Loucy (cell line): ENCODE results near the gene UAP1L1.

Experiments
- H2AFZ ChIP-seq: fragments of 200-600 bp; sonication (generic); 2 replicates; pipeline ENCODE4 v1.6.0; 2016; ENCODE audit warnings: antibody characterized with exemption, mild to moderate bottlenecking, low read length, moderate library complexity
- H3F3A ChIP-seq: fragments of 200-600 bp; 2 replicates; pipeline ENCODE4 v1.6.0; 2016; ENCODE audit warnings: antibody characterized with exemption, low read depth, mild to moderate bottlenecking
- H3K27me3 ChIP-seq: fragments of 200-600 bp; sonication (generic); 2 replicates; pipeline ENCODE4 v1.6.1; 2014; ENCODE audit warnings: low read length, mild to moderate bottlenecking; ENCODE audit not compliant: insufficient read depth, poor library complexity, severe bottlenecking
- H3K36me3 ChIP-seq: fragments of 200-600 bp; sonication (generic); 2 replicates; pipeline ENCODE4 v1.6.1; 2016; ENCODE audit warnings: low read length; ENCODE audit not compliant: insufficient read depth
- H3K4me1 ChIP-seq: fragments of 200-600 bp; sonication (generic); 2 replicates; pipeline ENCODE4 v1.5.1; 2014; ENCODE audit warnings: low read length, mild to moderate bottlenecking; ENCODE audit not compliant: insufficient read depth, poor library complexity, severe bottlenecking
- H3K4me2 ChIP-seq: fragments of 200-600 bp; sonication (generic); 2 replicates; pipeline ENCODE4 v1.6.0; 2014; ENCODE audit warnings: antibody characterized with exemption, low read length, low read depth, mild to moderate bottlenecking; ENCODE audit not compliant: poor library complexity, severe bottlenecking
- H3K4me3 ChIP-seq: fragments of 200-600 bp; sonication (generic); 2 replicates; pipeline ENCODE4 v1.5.1; 2014; ENCODE audit warnings: low read length, mild to moderate bottlenecking, mixed read lengths; ENCODE audit not compliant: poor library complexity, severe bottlenecking
- H3K79me2 ChIP-seq: fragments of 200-600 bp; sonication (generic); 2 replicates; pipeline ENCODE4 v1.6.1; 2014; ENCODE audit warnings: low read length; ENCODE audit not compliant: insufficient read depth
- H3K9ac ChIP-seq: fragments of 200-600 bp; sonication (generic); 2 replicates; pipeline ENCODE4 v1.6.0; 2014; ENCODE audit warnings: mild to moderate bottlenecking, low read depth, low read length, moderate library complexity; ENCODE audit not compliant: poor library complexity, severe bottlenecking
- H3K9me2 ChIP-seq: fragments of 200-600 bp; sonication (generic); replicated peaks from 2 replicates; pipeline ENCODE4 v1.6.1; 2016; ENCODE audit warnings: low read depth, low read length, mixed read lengths
- H3K9me3 ChIP-seq: fragments of 200-600 bp; sonication (generic); 2 replicates; pipeline ENCODE4 v1.6.1; 2014; ENCODE audit warnings: mild to moderate bottlenecking, antibody characterized with exemption, low read length, low read depth; ENCODE audit not compliant: insufficient read depth
- H4K20me1 ChIP-seq: fragments of 200-600 bp; sonication (generic); 2 replicates; pipeline ENCODE4 v1.6.0; 2014; ENCODE audit warnings: antibody characterized with exemption, low read length, mild to moderate bottlenecking; ENCODE audit not compliant: insufficient read depth, poor library complexity, severe bottlenecking
- CTCF ChIP-seq: fragments of 200-600 bp; sonication (generic); conservative IDR thresholded peaks from 2 replicates; pipeline ENCODE4 v1.5.1; 2014; ENCODE audit warnings: mild to moderate bottlenecking, antibody characterized with exemption, low read length
- EZH2phosphoT487 ChIP-seq: fragments of 200-600 bp; IDR thresholded peaks from 2 replicates; pipeline ENCODE4 v1.6.1; 2018; ENCODE audit warnings: antibody characterized with exemption, mild to moderate bottlenecking, moderate library complexity, borderline replicate concordance

UAP1L1 gene

GRCh38 chr9:137041124-137041523 is 36.2 kb upstream of the UAP1L1 start:
- Histone ChIP-seq H3K4me3 (no peak overlapping the region), H3K9ac (no peak overlapping the region)
- TF ChIP-seq EZH2phosphoT487 = no peak
- no peak for TF ChIP-seq CTCF

GRCh38 chr9:137042751-137043727 is 34.3 kb upstream of the UAP1L1 start:
- Histone ChIP-seq H3K9me2 (no peaks in the 10 kb centered on the region), H2AFZ (no peak overlapping the region), H3K4me3 (peak overlapping the region; percentile 6), H3K4me1 (peaks cover 24% of the 10 kb centered on the region), H3K36me3 (no peaks in the 10 kb centered on the region), H3K9me3 (no peaks in the 10 kb centered on the region), H3K27me3 (no peaks in the 10 kb centered on the region), H3K79me2 (peaks cover 21% of the 10 kb centered on the region; the same call in 1 of the 2 replicates), H4K20me1 (peaks cover 23% of the 10 kb centered on the region), H3K9ac (peak overlapping the region; percentile 70), H3F3A (no peaks in the 10 kb centered on the region), H3K4me2 (peak overlapping the region; percentile 86)
- TF ChIP-seq EZH2phosphoT487 (no peak), CTCF (no peak)

More at GRCh38 chr9:137041124-137041523, 36.2 kb upstream of the UAP1L1 start:
- Histone ChIP-seq H3K9me2 (no peaks in the 10 kb centered on the region), H3K4me1 (peaks cover 21% of the 10 kb centered on the region), H3K79me2 (peaks cover 21% of the 10 kb centered on the region; the same call in 1 of the 2 replicates), H4K20me1 (peaks cover 23% of the 10 kb centered on the region), H3K36me3 (no peaks in the 10 kb centered on the region), H2AFZ (no peak overlapping the region), H3K27me3 (no peaks in the 10 kb centered on the region), H3K9me3 (no peaks in the 10 kb centered on the region), H3K4me2 (no peak overlapping the region), H3F3A (no peaks in the 10 kb centered on the region)

- Histone ChIP-seq H2AFZ (no peak overlapping the region), H3K4me2 (peak overlapping the region; percentile 86), H3K27me3 (no peaks in the 10 kb centered on the region), H3K79me2 (peaks cover 21% of the 10 kb centered on the region; the same call in 1 of the 2 replicates), H3K4me3 (peak overlapping the region; percentile 82), H3K9me2 (no peaks in the 10 kb centered on the region), H3K36me3 (no peaks in the 10 kb centered on the region), H3K9ac (peak overlapping the region; percentile 70), H3K4me1 (peaks cover 24% of the 10 kb centered on the region), H3K9me3 (no peaks in the 10 kb centered on the region), H3F3A (no peaks in the 10 kb centered on the region), H4K20me1 (peaks cover 23% of the 10 kb centered on the region)
- TF ChIP-seq CTCF = no peak
- TF ChIP-seq EZH2phosphoT487 = no peak
Measured at GRCh38 chr9:137044037-137044436, 33.3 kb upstream of the UAP1L1 start.
